HepG2 (cell line): Measurements from ENCODE around the gene GDF9. TPM values are rescaled to one million over a fixed set of nuclear protein-coding genes. Genes with fewer than 3 reads are reported as not detected.

Experiments
- EP300 ChIP-seq, 3 experiments: sonication (generic) in 1 of 3; formaldehyde crosslinking in 1 of 3; IDR thresholded peaks; 2 replicates each; pipeline versions ENCODE4 v1.5.1 to v1.6.1; 2011 to 2020; ENCODE audit warnings: low read depth in 2 of 3, low read length in 2 of 3, borderline replicate concordance in 1 of 3, improper control_type of control experiment in 1 of 3, mild to moderate bottlenecking in 1 of 3, missing genetic modification reagents in 1 of 3, moderate library complexity in 1 of 3
- GPN1 ChIP-seq: sonication (generic); formaldehyde crosslinking; IDR thresholded peaks from 2 replicates; pipeline ENCODE4 v1.5.1; 2020; ENCODE audit warnings: missing genetic modification reagents, borderline replicate concordance
- HHEX ChIP-seq: IDR thresholded peaks from 2 replicates; pipeline ENCODE4 v1.6.1; 2016; ENCODE audit warnings: control low read depth
- HOXA9 ChIP-seq: sonication (generic); formaldehyde crosslinking; IDR thresholded peaks from 2 replicates; pipeline ENCODE4 v1.8.1; 2022; ENCODE audit warnings: missing genetic modification reagents, mild to moderate bottlenecking, moderate library complexity, borderline replicate concordance
- MED1 ChIP-seq: sonication (generic); formaldehyde crosslinking; IDR thresholded peaks from 2 replicates; pipeline ENCODE4 v1.4.0; 2020; ENCODE audit warnings: missing genetic modification reagents
- MED8 ChIP-seq: sonication (generic); formaldehyde crosslinking; IDR thresholded peaks from 2 replicates; pipeline ENCODE4 v1.8.1; 2023; ENCODE audit warnings: mild to moderate bottlenecking, missing genetic modification reagents; ENCODE audit not compliant: insufficient replicate concordance
- NRL ChIP-seq: sonication (generic); formaldehyde crosslinking; IDR thresholded peaks from 2 replicates; pipeline ENCODE4 v1.5.0; 2020; ENCODE audit warnings: missing genetic modification reagents, mild to moderate bottlenecking, moderate library complexity, borderline replicate concordance
- PTBP1 ChIP-seq: fragments of 200-400 bp; formaldehyde crosslinking; IDR thresholded peaks from 2 replicates; pipeline ENCODE4 v1.6.1; 2018; ENCODE audit warnings: low read length, low read depth; ENCODE audit not compliant: poor library complexity, severe bottlenecking
- RBM22 ChIP-seq: fragments of 200-400 bp; formaldehyde crosslinking; optimal IDR thresholded peaks from 2 replicates; pipeline ENCODE3; 2017; ENCODE audit warnings: mild to moderate bottlenecking, low read length, moderate library complexity
- SNAPC2 ChIP-seq: sonication (generic); formaldehyde crosslinking; IDR thresholded peaks from 2 replicates; pipeline ENCODE4 v1.8.1; 2022; ENCODE audit warnings: mild to moderate bottlenecking, missing genetic modification reagents
- TOPORS ChIP-seq: sonication (generic); formaldehyde crosslinking; IDR thresholded peaks from 2 replicates; pipeline ENCODE4 v1.8.0; 2023; ENCODE audit warnings: mild to moderate bottlenecking, missing genetic modification reagents
- ZNF121 ChIP-seq: sonication (generic); formaldehyde crosslinking; IDR thresholded peaks from 2 replicates; pipeline ENCODE4 v1.5.0; 2020; ENCODE audit warnings: mild to moderate bottlenecking, missing genetic modification reagents
- ZNF138 ChIP-seq: sonication (generic); formaldehyde crosslinking; IDR thresholded peaks from 2 replicates; pipeline ENCODE4 v1.5.0; 2020; ENCODE audit warnings: mild to moderate bottlenecking, low read depth, missing genetic modification reagents
- ZNF747 ChIP-seq: sonication (generic); formaldehyde crosslinking; IDR thresholded peaks from 2 replicates; pipeline ENCODE4 v1.8.1; 2023; ENCODE audit warnings: missing genetic modification reagents, mild to moderate bottlenecking, borderline replicate concordance
- ZNF780A ChIP-seq: sonication (generic); formaldehyde crosslinking; IDR thresholded peaks from 2 replicates; pipeline ENCODE4 v1.8.0; 2022; ENCODE audit warnings: mild to moderate bottlenecking, missing genetic modification reagents, moderate library complexity
- polyA plus RNA-seq, 8 experiments: library from polyadenylated mRNA; depleted of rRNA in 3 of 8; stranded (reverse) in 7 of 8; unstranded in 1 of 8; fragments of >200 nt; fragmentation: Illumina TruSeq in 4 of 8; extraction: Trizol in 4 of 8; gene quantifications; 2 replicates each; pipeline versions ENCODE4 v1.2.1 to v1.2.3, GENCODE V29; 2011 to 2016; ENCODE audit warnings: low read depth in 4 of 8, missing spikeins in 1 of 8, mixed read lengths in 1 of 8; ENCODE audit not compliant: insufficient read depth in 1 of 8
- total RNA-seq, 5 experiments: library from RNA; depleted of rRNA; stranded (reverse); fragments of >200 nt; fragmentation: Illumina TruSeq; extraction: Trizol; gene quantifications; 2 replicates each; pipeline ENCODE4 v1.2.3, GENCODE V29; 2016; ENCODE audit warnings: low read depth in 1 of 5
- TF ChIP-seq, protein P1 (sequence below): sonication (generic); formaldehyde crosslinking; IDR thresholded peaks from 2 replicates; pipeline ENCODE4 v1.5.1; 2020; ENCODE audit warnings: mild to moderate bottlenecking, missing genetic modification reagents, borderline replicate concordance
- TF ChIP-seq, protein P2 (sequence below): sonication (generic); formaldehyde crosslinking; IDR thresholded peaks from 2 replicates; pipeline ENCODE4 v1.8.0; 2022; ENCODE audit warnings: low read depth, missing genetic modification reagents
- TF ChIP-seq, protein P3 (sequence below): sonication (generic); formaldehyde crosslinking; IDR thresholded peaks from 2 replicates; pipeline ENCODE4 v1.4.0; 2020; ENCODE audit warnings: mild to moderate bottlenecking, low read depth, missing genetic modification reagents
- TF ChIP-seq, protein P4 (sequence below): sonication (generic); formaldehyde crosslinking; IDR thresholded peaks from 2 replicates; pipeline ENCODE4 v1.4.0; 2020; ENCODE audit warnings: mild to moderate bottlenecking, missing genetic modification reagents

GDF9 gene
- total and polyA plus RNA-seq, 2 of the 13 experiments (the other 11 are each of a cell fraction or from before 2014, with no cell fraction given): 0.33 to 0.38 TPM

DNA sequence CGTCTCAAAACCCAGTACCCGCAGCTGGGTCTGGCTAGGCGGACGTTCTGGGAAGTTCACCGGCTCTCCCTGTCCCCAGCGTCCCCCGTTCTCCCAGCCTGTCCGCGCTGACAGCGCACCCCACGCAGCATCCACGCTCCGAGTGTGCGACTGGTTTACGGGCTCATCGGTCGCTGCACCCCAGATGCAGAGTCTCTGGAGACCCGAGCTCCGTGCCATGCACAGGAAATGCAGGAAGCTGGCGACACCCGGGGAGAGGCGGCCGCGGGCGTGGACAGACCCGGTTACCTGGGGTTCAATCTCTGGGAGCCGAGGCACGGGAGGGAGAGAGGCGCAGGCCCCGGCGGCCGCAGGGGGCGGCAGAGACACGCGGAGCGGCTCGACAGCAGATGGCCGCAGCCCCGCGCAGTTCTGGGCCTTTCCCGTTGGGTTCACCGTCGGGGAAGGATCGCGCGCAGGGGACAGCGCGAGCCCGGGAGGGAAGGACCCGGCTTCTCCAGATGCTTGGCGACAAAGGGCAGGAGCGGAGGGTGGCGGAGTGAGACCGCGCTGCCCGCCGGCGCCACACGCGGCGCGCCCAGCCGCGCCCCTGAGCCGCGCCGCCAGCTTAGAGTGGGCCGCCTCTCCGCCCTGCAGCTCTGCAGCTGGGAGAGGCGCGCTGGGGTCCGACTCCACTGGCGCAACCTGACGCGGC is 36.4 kb downstream of the GDF9 start (continued):
- TF ChIP-seq, protein P1, sequence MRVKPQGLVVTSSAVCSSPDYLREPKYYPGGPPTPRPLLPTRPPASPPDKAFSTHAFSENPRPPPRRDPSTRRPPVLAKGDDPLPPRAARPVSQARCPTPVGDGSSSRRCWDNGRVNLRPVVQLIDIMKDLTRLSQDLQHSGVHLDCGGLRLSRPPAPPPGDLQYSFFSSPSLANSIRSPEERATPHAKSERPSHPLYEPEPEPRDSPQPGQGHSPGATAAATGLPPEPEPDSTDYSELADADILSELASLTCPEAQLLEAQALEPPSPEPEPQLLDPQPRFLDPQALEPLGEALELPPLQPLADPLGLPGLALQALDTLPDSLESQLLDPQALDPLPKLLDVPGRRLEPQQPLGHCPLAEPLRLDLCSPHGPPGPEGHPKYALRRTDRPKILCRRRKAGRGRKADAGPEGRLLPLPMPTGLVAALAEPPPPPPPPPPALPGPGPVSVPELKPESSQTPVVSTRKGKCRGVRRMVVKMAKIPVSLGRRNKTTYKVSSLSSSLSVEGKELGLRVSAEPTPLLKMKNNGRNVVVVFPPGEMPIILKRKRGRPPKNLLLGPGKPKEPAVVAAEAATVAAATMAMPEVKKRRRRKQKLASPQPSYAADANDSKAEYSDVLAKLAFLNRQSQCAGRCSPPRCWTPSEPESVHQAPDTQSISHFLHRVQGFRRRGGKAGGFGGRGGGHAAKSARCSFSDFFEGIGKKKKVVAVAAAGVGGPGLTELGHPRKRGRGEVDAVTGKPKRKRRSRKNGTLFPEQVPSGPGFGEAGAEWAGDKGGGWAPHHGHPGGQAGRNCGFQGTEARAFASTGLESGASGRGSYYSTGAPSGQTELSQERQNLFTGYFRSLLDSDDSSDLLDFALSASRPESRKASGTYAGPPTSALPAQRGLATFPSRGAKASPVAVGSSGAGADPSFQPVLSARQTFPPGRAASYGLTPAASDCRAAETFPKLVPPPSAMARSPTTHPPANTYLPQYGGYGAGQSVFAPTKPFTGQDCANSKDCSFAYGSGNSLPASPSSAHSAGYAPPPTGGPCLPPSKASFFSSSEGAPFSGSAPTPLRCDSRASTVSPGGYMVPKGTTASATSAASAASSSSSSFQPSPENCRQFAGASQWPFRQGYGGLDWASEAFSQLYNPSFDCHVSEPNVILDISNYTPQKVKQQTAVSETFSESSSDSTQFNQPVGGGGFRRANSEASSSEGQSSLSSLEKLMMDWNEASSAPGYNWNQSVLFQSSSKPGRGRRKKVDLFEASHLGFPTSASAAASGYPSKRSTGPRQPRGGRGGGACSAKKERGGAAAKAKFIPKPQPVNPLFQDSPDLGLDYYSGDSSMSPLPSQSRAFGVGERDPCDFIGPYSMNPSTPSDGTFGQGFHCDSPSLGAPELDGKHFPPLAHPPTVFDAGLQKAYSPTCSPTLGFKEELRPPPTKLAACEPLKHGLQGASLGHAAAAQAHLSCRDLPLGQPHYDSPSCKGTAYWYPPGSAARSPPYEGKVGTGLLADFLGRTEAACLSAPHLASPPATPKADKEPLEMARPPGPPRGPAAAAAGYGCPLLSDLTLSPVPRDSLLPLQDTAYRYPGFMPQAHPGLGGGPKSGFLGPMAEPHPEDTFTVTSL: peak; percentile 30; the same call in 1 of the 2 replicates
- TF ChIP-seq TOPORS (CRISPR knock-in tag) (peak; percentile 67; the same call in 1 of the 2 replicates), MED8 (CRISPR knock-in tag) (no peak), ZNF747 (CRISPR knock-in tag) (peak; percentile 29; the same call in 1 of the 2 replicates), PTBP1 (peak; percentile 54), ZNF121 (peak; percentile 44), NRL (CRISPR knock-in tag) (peak; percentile 35; the same call in 1 of the 2 replicates), GPN1 (CRISPR knock-in tag) (0 out of 2 replicates have a peak, but pooled peaks have one; percentile 37), MED1 (CRISPR knock-in tag) (peak; percentile 80), RBM22 (peak; percentile 59), SNAPC2 (CRISPR knock-in tag) (peak; percentile 56; the same call in 1 of the 2 replicates), HOXA9 (CRISPR knock-in tag) (peak; percentile 81; the same call in 1 of the 2 replicates), EP300 (IDR thresholded peaks at IDR 0.05; ENCODE audit: low read depth in 2 of 2, low read length in 2 of 2) (no peak; a peak in 1 of 4 replicates), EP300 (CRISPR knock-in tag; IDR thresholded peaks at IDR 0.05; ENCODE audit: borderline replicate concordance) (no peak), HHEX (CRISPR knock-in tag) (no peak), ZNF138 (CRISPR knock-in tag) (peak; percentile 39), ZNF780A (CRISPR knock-in tag) (0 out of 2 replicates have a peak, but pooled peaks have one; percentile 49)
- TF ChIP-seq, protein P2, sequence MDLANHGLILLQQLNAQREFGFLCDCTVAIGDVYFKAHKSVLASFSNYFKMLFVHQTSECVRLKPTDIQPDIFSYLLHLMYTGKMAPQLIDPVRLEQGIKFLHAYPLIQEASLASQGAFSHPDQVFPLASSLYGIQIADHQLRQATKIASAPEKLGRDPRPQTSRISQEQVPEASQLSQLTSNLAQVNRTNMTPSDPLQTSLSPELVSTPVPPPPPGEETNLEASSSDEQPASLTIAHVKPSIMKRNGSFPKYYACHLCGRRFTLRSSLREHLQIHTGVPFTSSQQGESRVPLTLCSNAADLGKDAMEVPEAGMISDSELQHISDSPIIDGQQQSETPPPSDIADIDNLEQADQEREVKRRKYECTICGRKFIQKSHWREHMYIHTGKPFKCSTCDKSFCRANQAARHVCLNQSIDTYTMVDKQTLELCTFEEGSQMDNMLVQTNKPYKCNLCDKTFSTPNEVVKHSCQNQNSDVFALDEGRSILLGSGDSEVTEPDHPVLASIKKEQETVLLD: no peak
- TF ChIP-seq, protein P3, sequence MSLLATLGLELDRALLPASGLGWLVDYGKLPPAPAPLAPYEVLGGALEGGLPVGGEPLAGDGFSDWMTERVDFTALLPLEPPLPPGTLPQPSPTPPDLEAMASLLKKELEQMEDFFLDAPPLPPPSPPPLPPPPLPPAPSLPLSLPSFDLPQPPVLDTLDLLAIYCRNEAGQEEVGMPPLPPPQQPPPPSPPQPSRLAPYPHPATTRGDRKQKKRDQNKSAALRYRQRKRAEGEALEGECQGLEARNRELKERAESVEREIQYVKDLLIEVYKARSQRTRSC (CRISPR knock-in tag): no peak
- TF ChIP-seq, protein P4, sequence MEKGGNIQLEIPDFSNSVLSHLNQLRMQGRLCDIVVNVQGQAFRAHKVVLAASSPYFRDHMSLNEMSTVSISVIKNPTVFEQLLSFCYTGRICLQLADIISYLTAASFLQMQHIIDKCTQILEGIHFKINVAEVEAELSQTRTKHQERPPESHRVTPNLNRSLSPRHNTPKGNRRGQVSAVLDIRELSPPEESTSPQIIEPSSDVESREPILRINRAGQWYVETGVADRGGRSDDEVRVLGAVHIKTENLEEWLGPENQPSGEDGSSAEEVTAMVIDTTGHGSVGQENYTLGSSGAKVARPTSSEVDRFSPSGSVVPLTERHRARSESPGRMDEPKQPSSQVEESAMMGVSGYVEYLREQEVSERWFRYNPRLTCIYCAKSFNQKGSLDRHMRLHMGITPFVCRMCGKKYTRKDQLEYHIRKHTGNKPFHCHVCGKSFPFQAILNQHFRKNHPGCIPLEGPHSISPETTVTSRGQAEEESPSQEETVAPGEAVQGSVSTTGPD (CRISPR knock-in tag): no peak
